DOHH2 (cell line): ENCODE measurements around the gene FAM32A.

Experiments
- CTCF ChIP-seq: fragments of 200-600 bp; sonication (generic); IDR thresholded peaks from one replicate; pipeline ENCODE4 v1.5.1; 2014; ENCODE audit warnings: antibody characterized with exemption, mild to moderate bottlenecking, low read depth, low read length; ENCODE audit not compliant: poor library complexity, severe bottlenecking
- EZH2phosphoT487 ChIP-seq: fragments of 200-600 bp; sonication (generic); IDR thresholded peaks from 2 replicates; pipeline ENCODE4 v1.6.1; 2017; ENCODE audit warnings: borderline replicate concordance, mild to moderate bottlenecking, antibody characterized with exemption, low read length, moderate library complexity, mixed read lengths

- TF ChIP-seq CTCF: no peak
- no peak for TF ChIP-seq EZH2phosphoT487
These were observed 18.2 kb downstream of the FAM32A start for GRCh38 chr19:16203256-16204004.
